Caco-2 (cell line): ENCODE measurements around the gene SNAPC2. TPM values are rescaled to one million over a fixed set of nuclear protein-coding genes. Genes with fewer than 3 reads are reported as not detected.
"Not testable (repeated sequence)": the region's sequence is repeated elsewhere in the genome, so short reads cannot be mapped to it uniquely, and the experiment has no call there.

ENCODE experiments used
- BruUV-seq: library from RNA; stranded (reverse); fragments of 400-500 nt; replicated peaks from 2 replicates; lab custom pipeline; 2021; lab: Mats Ljungman, UMichigan
- CTCF ChIA-PET: fragments of 300-600 bp; sonication (Branson Sonifier 250); formaldehyde crosslinking; loops from one replicate; lab custom pipeline; 2022; ENCODE audit warnings: antibody characterized with exemption; lab: Charles Lee
- POLR2A ChIA-PET: fragments of 300-600 bp; sonication (Branson Sonifier 250); formaldehyde crosslinking; loops from one replicate; lab custom pipeline; 2022; ENCODE audit warnings: antibody characterized with exemption; lab: Charles Lee
- DNase-seq, 2 experiments: peaks; one replicate each; pipeline versions ENCODE4 v3.0.0 to v3.0.0-alpha.2; 2020 to 2022
- H3K27me3 ChIP-seq: replicated peaks from 2 replicates; pipeline ENCODE4 v1.6.0; 2011; ENCODE audit warnings: low read length; ENCODE audit not compliant: control insufficient read depth, insufficient read depth
- H3K36me3 ChIP-seq: 2 replicates; pipeline ENCODE4 v1.5.1; 2011; ENCODE audit warnings: low read length; ENCODE audit not compliant: control insufficient read depth, insufficient read depth
- H3K4me1 ChIP-seq: fragments of 250-450 bp; sonication (Bioruptor Pico); 2 replicates; pipeline ENCODE4 v1.5.1; 2020; ENCODE audit warnings: mild to moderate bottlenecking
- H3K4me3 ChIP-seq: 2 replicates; pipeline ENCODE4 v1.5.1; 2011; ENCODE audit warnings: low read depth, mild to moderate bottlenecking, control low read depth, low read length
- H3K9me3 ChIP-seq: fragments of 250-450 bp; sonication (Bioruptor Pico); 2 replicates; pipeline ENCODE4 v1.5.1; 2020; ENCODE audit warnings: mild to moderate bottlenecking, moderate library complexity
- H3K27ac Mint-ChIP-seq: one replicate; pipeline ENCODE4 v1.8.0; 2022; ENCODE audit warnings: mixed read lengths; ENCODE audit not compliant: unreplicated experiment
- H3K27me3 Mint-ChIP-seq: one replicate; pipeline ENCODE4 v1.8.0; 2022; ENCODE audit warnings: mixed read lengths; ENCODE audit not compliant: insufficient read depth, unreplicated experiment
- H3K36me3 Mint-ChIP-seq: one replicate; pipeline ENCODE4 v1.8.0; 2022; ENCODE audit warnings: mild to moderate bottlenecking, mixed read lengths; ENCODE audit not compliant: insufficient read depth, unreplicated experiment
- H3K4me1 Mint-ChIP-seq: one replicate; pipeline ENCODE4 v1.8.0; 2022; ENCODE audit warnings: low read depth, mixed read lengths; ENCODE audit not compliant: unreplicated experiment
- H3K4me3 Mint-ChIP-seq: one replicate; pipeline ENCODE4 v1.8.0; 2022; ENCODE audit warnings: mild to moderate bottlenecking, moderate library complexity, mixed read lengths; ENCODE audit not compliant: unreplicated experiment
- H3K9me3 Mint-ChIP-seq: one replicate; pipeline ENCODE4 v1.8.0; 2022; ENCODE audit warnings: mixed read lengths; ENCODE audit not compliant: unreplicated experiment
- intact Hi-C: fragments of 100-400 bp; cut with micrococcal nuclease; formaldehyde crosslinking; loops from one replicate; pipeline ENCODE4 v1.10.0; 2022; ENCODE audit not compliant: unreplicated experiment
- total RNA-seq: library from RNA; stranded (reverse); gene quantifications from 2 replicates; pipeline ENCODE4 v1.2.3, GENCODE V29; 2022
- TF ChIP-seq, protein P1 (sequence below), 2 experiments: fragments of 200-600 bp in 1 of 2; IDR thresholded peaks; 1 replicate in 1 of 2; 2 replicates in 1 of 2; pipeline versions ENCODE4 v1.5.1 to v1.8.0; 2011 to 2022; ENCODE audit warnings: antibody characterized with exemption in 1 of 2, control low read depth in 1 of 2, inconsistent platforms in 1 of 2, low read depth in 1 of 2, low read length in 1 of 2, mild to moderate bottlenecking in 1 of 2, moderate library complexity in 1 of 2; ENCODE audit not compliant: insufficient read depth in 1 of 2, severe bottlenecking in 1 of 2, unreplicated experiment in 1 of 2

SNAPC2 gene
- total RNA-seq, 1 experiment from 2014 or later = 10.4 TPM

DNA sequence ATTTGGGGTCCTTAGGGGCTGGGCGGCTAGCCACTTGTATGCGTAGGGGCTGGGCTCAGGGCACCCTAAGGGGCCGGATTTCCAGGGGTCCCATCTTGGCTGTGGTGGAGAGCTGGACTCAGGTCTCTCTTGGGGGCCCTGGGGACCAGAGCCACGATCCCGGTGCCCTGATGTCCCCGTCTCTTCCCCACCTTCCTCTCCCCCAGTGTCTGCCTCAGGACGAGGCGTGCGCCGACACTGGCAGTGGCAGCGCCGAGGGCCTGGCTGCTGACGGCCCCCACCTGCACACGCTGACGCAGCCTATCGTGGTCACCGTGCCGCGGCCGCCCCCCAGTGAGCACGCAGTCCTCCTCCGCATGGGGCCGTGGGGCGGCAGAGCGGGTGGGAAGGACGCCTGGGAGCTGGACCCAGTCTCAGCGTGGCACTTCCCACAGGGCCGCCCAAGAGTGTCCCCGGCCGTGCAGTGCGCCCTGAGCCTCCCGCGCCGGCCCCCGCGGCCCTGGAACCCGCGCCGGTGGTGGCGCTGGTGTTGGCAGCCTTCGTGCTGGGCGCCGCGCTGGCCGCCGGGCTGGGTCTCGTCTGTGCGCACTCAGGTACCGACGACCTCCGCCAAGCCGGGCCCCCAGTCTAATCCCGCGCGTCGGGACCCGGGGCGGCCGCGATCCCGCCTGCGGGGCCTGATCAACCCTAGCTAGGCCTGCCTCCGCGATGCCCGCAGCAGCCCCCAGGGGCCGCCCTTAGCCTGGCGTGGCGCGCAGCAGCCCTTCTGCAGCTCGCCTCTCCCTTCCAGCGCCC, 2.7 kb upstream of the SNAPC2 start:
- Mint-ChIP-seq H3K27ac (no peak overlapping the region), H3K9me3 (no peaks in the 10 kb centered on the region), H3K27me3 (no peaks in the 10 kb centered on the region), H3K36me3 (peaks cover 32% of the 10 kb centered on the region), H3K4me3 (peak overlapping the region; percentile 87), H3K4me1 (peaks cover 7% of the 10 kb centered on the region)
- BruUV-seq = no TSS peak
- intact Hi-C loops = no loop called here
- CTCF ChIA-PET = interaction anchor here (0.9 to 3.0 kb wide), 6 partner anchors 9 to 48 kb away, joined by 3 to 14 read pairs (median 5); partner anchors contain the start of genes CTXN1, MAP2K7 and TIMM44
- Histone ChIP-seq H3K4me3 (peak overlapping the region; percentile 58), H3K9me3 (no peaks in the 10 kb centered on the region), H3K27me3 (no peaks in the 10 kb centered on the region), H3K4me1 (peaks cover 16% of the 10 kb centered on the region), H3K36me3 (no peaks in the 10 kb centered on the region)
- DNase-seq = peak; percentile 73 to 79
- TF ChIP-seq, protein P1, sequence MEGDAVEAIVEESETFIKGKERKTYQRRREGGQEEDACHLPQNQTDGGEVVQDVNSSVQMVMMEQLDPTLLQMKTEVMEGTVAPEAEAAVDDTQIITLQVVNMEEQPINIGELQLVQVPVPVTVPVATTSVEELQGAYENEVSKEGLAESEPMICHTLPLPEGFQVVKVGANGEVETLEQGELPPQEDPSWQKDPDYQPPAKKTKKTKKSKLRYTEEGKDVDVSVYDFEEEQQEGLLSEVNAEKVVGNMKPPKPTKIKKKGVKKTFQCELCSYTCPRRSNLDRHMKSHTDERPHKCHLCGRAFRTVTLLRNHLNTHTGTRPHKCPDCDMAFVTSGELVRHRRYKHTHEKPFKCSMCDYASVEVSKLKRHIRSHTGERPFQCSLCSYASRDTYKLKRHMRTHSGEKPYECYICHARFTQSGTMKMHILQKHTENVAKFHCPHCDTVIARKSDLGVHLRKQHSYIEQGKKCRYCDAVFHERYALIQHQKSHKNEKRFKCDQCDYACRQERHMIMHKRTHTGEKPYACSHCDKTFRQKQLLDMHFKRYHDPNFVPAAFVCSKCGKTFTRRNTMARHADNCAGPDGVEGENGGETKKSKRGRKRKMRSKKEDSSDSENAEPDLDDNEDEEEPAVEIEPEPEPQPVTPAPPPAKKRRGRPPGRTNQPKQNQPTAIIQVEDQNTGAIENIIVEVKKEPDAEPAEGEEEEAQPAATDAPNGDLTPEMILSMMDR (IDR thresholded peaks at IDR 0.05; ENCODE audit: insufficient read depth in 1 of 2, low read depth in 1 of 2, low read length in 1 of 2, severe bottlenecking in 1 of 2, unreplicated experiment in 1 of 2) = peak; percentile 50 to 72
- POLR2A ChIA-PET = interaction anchor here (0.8 to 1.0 kb wide), 3 partner anchors 14 to 26 kb away, joined by 3 to 4 read pairs (median 3); partner anchors contain the start of gene MAP2K7

DNA sequence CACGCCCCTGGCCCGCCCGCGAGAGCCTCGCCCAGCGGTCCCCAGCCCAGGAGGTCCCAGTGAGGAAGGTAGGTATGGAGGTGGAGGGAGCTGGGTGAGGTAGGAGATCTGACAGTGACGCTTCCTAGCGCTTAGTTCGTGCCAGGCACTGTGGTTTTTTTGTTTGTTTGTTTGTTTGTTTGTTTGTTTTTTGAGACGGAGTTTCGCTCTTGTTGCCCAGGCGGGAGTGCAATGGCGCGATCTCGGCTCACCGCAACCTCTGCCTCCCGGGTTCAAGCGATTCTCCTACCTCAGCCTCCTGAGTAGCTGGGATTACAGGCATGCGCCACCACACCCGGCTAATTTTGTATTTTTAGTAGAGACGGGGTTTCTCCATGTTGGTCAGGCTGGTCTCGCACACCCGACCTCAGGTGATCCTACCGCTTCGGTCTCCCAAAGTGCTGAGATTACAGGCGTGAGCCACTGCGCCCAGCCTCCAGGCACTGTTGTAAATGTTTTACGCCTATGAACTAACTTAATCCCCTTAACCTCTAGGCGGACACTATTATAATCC, 2.0 kb upstream of the SNAPC2 start:
- H3K27me3 Mint-ChIP-seq, H3K27me3 ChIP-seq, H3K9me3 ChIP-seq, intact Hi-C loops, H3K4me1 Mint-ChIP-seq, H3K36me3 ChIP-seq, H3K9me3 Mint-ChIP-seq, BruUV-seq, H3K27ac Mint-ChIP-seq, DNase-seq: not testable (repeated sequence)
- Histone ChIP-seq H3K4me3 (peak overlapping the region; percentile 58), H3K4me1 (peaks cover 16% of the 10 kb centered on the region)
- peaks cover 26% of the 10 kb centered on the region for H3K36me3 Mint-ChIP-seq
- H3K4me3 Mint-ChIP-seq = peak overlapping the region; percentile 87
- POLR2A ChIA-PET = interaction anchor here (0.8 to 1.0 kb wide), 2 partner anchors 15 to 26 kb away, joined by 3 to 4 read pairs; partner anchors contain the start of gene MAP2K7
- CTCF ChIA-PET = interaction anchor here (0.9 to 3.0 kb wide), 6 partner anchors 9 to 49 kb away, joined by 3 to 14 read pairs (median 5); partner anchors contain the start of genes CTXN1, MAP2K7 and TIMM44

DNA sequence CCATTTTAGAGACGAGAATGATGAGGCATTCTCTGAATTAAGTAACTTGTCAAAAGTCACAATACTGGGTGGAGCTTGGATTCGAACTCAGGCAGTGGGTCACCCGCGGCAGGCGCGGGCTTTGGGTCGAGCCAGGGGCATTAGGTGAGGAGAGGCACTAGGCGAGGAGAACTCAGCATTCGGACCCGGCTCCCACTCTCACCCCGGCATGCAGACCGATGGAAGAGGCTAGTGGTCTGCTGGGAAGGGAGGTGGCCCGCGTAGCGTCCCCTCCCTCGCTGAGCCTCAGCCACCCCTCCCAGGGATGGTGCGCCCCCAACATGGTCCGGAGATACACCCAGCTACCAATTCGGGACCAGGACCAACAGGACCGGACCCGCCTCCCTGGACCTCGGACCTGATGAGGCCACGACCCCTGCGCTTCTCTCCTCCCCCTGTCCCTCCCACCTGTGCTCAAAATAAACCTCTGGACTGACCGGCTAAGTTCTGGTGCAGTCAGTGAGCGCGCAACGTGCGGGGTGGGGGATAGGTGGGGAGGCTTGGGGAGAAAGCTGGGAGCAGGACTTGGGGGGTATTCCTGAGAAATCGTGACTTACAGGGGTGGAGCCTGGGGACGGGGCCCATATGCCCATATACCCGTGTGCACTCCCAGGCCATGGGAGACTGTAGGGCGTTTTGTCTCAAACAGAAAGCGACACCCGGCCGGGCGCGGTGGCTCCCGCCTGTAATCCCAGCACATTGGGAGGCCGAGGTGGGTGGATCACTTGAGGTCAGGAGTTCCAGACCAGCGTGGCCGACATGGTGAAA, 1.3 kb upstream of the SNAPC2 start:
- TF ChIP-seq, protein P1 (IDR thresholded peaks at IDR 0.05; ENCODE audit: insufficient read depth in 1 of 2, low read depth in 1 of 2, low read length in 1 of 2, severe bottlenecking in 1 of 2, unreplicated experiment in 1 of 2) = no peak
- ChIA-PET POLR2A (interaction anchor here (0.6 to 2.2 kb wide), 2 partner anchors 15 to 31 kb away, joined by 8 to 69 read pairs; partner anchors contain the start of genes LRRC8E and MAP2K7), CTCF (interaction anchor here (1.2 to 3.6 kb wide), 6 partner anchors 8 to 66 kb away, joined by 4 to 50 read pairs (median 20); partner anchors contain the start of genes CTXN1, MAP2K7 and TIMM44)
- no peaks in the 10 kb centered on the region for H3K27me3 Mint-ChIP-seq
- Histone ChIP-seq H3K4me3 (peak overlapping the region; percentile 63; the same call in 1 of the 2 replicates), H3K4me1 (peaks cover 16% of the 10 kb centered on the region), H3K27me3 (no peaks in the 10 kb centered on the region), H3K9me3 (no peaks in the 10 kb centered on the region), H3K36me3 (no peaks in the 10 kb centered on the region)
- no TSS peak for BruUV-seq
- intact Hi-C loops = no loop called here
- H3K36me3 Mint-ChIP-seq = peaks cover 28% of the 10 kb centered on the region
- H3K27ac Mint-ChIP-seq = no peak overlapping the region
- DNase-seq = no peak
- H3K9me3 Mint-ChIP-seq = no peaks in the 10 kb centered on the region
- peak overlapping the region; percentile 87 for H3K4me3 Mint-ChIP-seq
- H3K4me1 Mint-ChIP-seq = peaks cover 7% of the 10 kb centered on the region
